SK-N-MC (cell line): ENCODE measurements around the gene BTBD6.

Source experiments
- EZH2 ChIP-seq: fragments of 200-600 bp; sonication (generic); IDR thresholded peaks from one replicate; pipeline ENCODE4 v1.6.1; 2017; ENCODE audit warnings: antibody characterized with exemption
- POLR2AphosphoS5 ChIP-seq: IDR thresholded peaks from 2 replicates; pipeline ENCODE4 v1.6.1; 2012; ENCODE audit warnings: mild to moderate bottlenecking, low read depth, low read length, borderline replicate concordance

- no peak for TF ChIP-seq POLR2AphosphoS5
- TF ChIP-seq EZH2 = no peak
Measured at GRCh38 chr14:105255021-105255507, 6.7 kb downstream of the BTBD6 start.
